ENCODE results near the gene ABL2. TPM values are rescaled to one million over a fixed set of nuclear protein-coding genes. Genes with fewer than 3 reads are reported as not detected.
"Not testable (repeated sequence)": the region's sequence is repeated elsewhere in the genome, so short reads cannot be mapped to it uniquely, and the experiment has no call there.

Gene ABL2
- total RNA-seq, 1 donor from 2014 or later = 7.4 TPM

DNA sequence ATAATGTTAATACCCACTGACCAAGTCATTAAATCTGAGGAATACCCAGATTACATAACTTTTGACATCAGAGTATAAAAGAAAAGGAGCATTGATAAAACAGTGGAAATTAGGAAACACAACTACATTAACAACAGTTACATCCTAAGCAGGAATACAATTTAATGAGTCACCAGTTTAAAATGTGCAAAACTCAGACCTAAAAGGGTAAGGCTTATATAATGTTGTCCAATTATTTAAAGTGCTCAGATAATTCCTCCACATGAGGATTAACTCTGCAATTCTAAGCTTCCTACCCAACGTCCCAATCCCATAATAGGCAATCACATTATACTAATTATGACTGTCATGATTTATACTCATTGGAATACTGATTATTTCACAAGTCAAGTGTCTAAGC is 50.5 kb downstream of the ABL2 start:
- intact Hi-C loops (cut with DNase I) = no loop called here
- no peak for DNase-seq
- ATAC-seq (ENCODE audit: poor library complexity) = no peak

DNA sequence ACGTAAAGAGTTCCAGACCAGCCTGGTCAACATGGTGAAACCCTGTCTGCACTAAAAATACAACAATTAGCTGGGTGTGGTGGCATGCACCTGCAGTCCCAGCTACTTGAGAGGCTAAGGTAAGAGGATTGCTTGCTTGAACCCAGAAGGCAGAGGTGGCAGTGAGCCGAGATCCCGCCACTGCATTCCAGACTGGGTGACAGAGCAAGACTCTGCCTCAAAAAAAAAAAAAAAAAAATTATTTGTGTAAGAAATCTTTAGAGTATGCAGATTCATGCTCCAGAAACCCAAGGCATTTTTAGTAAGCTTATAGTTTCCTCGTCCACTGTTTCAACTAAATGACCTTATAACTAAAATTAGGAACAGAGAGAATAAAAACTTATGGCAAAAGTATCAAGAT is 51.3 kb downstream of the ABL2 start:
- ATAC-seq (ENCODE audit: poor library complexity) (no peak), DNase-seq (no peak)
- intact Hi-C loops (cut with DNase I) = no loop called here

DNA sequence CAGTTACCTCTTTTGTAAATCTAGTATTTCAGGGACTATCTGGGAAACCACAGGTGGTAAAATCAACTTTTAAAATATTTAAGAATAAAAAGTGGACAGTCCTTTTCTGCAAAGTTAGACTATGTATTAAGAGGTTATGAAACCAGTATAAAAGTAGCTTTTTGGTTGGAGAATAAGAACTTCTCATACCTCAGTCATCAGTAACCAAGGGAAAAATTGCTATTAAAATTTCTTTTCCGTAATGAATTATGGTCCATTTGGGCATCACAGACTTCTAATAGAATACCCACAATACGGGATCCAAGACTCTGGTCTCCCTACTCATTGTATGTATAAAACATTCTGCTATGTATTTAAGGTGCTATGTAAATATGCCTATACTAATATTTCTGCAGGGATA is 51.9 kb downstream of the ABL2 start:
- intact Hi-C loops (cut with DNase I) = no loop called here
- DNase-seq (no peak), ATAC-seq (ENCODE audit: poor library complexity) (no peak)

DNA sequence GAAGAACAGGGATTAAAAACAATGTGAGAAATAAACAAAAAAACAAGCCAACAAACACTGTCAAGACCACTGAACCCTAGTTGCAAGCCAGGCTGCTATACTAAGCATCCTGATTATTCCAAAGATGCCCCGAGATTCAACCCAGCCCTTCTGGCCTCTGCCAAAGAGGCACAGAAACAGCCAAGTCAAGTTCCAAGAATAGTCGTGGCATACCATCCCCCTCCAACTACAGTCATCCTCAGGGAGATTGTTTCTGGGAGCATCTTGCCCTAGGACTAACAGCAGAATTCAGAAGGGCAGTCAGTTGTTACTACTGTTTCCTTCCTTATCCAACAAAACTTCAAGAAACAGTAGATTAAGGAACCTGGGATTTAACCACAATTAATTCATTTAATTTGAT is 52.3 kb downstream of the ABL2 start:
- intact Hi-C loops (cut with DNase I) = no loop called here
- DNase-seq (no peak), ATAC-seq (ENCODE audit: poor library complexity) (peak; percentile 59)

DNA sequence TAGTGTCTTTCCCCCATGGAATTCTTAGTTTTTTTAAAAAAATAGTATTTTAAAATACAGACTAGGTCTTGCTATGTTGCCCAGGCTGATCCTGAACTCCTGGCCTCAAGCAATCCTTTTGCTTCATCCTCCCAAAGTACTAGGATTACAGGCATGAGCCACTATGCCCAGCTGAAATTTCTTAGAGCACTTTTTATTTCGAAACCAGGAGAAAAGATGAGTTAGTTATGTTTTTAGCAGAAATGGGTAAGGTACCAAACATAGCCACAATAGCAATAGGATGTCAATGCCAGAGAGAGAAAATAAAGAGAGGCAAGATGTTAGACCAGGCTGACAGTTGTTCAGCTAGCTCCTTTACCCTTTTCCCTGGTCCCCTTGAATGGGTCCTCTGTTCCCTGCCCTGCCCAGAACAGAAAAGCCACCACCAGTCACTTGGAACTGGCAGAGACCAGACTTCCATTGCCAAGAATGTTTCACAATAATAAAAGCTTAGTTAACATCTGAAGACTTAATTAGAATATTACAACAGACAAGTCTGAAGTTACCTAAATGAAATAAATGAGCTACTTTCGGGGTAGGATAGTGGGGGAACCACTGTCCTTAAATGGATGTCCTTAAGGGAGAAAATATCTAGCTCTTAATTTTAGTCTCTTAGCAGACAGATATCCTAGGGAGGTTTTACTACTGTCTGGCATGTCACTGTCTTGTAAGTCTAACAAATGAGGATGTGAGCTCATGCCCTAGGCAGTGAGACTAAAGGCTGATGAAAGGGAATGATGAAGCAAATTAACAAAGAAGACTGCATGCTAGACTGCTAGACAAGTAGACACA is 54.3 kb downstream of the ABL2 start:
- ATAC-seq (ENCODE audit: poor library complexity) (peak; percentile 86), DNase-seq (no peak)
- intact Hi-C loops (cut with DNase I) = no loop called here

DNA sequence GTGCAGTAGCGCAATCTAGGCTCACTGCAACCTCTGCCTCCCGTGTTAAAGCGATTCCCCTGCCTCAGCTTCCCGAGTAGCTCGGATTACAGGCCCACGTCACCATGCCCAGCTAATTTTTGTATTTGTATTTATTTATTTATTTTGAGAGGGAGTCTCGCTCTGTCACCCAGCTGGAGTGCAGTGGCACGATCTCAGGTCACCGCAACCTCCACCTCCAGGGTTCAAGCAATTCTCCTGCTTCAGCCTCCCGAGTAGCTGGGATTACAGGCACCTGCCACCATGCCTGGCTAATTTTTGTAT is 59.1 kb downstream of the ABL2 start:
- intact Hi-C loops (cut with DNase I); DNase-seq: not testable (repeated sequence)

DNA sequence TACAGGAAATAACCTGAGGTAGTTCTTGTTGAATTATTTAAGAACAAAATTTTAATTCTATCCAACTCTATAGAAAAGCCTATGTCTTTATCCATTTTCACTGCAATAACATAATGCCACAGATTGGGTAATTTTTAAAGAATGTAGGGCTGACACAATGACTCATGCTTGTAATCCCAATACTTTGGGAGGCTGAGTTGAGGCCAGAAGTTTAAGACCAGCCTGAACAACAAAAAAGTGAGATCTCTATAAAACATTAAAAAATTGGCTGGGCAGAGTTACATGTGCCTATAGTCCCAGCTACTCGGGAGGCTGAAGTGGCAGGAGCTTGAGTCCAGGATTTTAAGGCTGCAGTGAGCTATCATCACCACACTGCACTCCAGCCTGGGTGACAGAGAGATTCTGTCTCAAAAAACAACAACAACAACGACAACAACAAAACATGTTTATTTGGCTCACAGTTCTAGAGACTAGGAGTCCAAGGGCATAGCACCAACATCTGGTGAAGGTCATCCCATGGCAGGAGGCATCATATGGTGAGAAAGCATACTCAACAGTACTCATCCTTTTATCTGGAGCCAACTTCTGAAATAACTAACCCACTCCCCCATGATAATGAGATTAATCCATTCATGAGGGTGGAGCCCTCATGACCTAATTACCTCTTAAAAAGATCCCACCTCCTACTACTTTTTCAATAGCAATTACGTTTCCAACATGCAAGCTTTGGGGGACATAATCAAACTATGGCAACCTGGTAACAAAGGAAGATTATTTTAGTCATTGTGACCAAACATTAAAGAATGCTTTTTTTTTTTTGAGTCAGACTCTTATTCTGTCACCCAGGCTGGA is 59.6 kb downstream of the ABL2 start:
- ATAC-seq (ENCODE audit: poor library complexity) (peak; percentile 44), DNase-seq (no peak)
- intact Hi-C loops (cut with DNase I) = no loop called here

More for the DNA sequence above, 59.1 kb downstream of the ABL2 start:
- ATAC-seq (ENCODE audit: poor library complexity) = not testable (repeated sequence)

DNA sequence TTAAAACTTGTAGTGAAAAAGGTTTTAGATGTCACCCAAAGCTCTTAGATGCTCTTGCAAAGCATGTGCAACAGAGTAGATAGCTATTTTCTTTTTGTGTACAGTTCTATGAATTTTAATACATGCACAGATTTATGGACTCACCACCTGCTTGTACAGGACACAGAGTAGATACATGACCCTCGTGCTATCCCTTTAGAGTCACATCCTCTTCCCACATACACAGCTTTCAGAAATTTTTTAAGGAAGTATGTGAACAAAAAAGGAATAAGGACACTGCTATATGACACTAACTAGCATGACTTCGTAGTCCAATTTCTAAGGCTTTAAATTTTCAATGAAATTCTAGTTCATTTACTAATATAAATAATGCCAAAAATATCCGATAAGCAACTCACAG is 60.9 kb downstream of the ABL2 start:
- intact Hi-C loops (cut with DNase I) = no loop called here
- ATAC-seq (ENCODE audit: poor library complexity) = no peak
- DNase-seq = no peak

DNA sequence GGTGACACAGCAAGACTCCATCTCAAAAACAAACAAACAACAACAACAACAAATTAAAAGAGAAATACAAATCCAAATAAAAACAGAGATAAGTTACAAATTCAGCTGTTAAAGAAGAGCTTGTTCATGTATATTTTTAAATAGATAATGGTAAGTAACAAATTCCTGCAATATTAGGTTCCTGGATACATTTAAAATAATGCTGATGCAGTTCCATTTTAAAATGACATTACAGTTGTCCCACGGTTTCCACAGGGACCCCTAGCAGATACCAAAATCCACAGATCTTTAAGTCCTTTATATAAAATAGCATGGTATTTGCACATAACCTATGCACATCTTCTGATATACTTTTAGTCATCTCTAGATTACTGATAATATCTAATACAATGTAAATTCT is 61.5 kb downstream of the ABL2 start:
- DNase-seq = no peak
- intact Hi-C loops (cut with DNase I) = no loop called here
- no peak for ATAC-seq (ENCODE audit: poor library complexity)

DNA sequence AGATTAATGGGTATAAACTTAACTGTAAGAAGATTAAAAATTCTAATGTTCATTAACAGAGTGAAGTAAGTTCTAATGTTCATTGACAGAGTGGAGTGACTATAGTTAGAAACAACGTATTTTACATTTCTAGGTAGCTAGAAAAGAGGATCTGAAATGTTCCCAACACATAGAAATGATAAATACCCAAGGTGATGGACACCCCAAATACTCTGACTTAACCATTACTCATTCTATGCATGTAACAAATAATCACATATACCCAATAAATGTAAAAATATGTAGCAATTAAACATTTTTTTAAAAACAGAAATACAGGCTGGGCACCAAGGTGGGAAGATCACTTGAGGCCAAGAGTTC is 62.1 kb downstream of the ABL2 start:
- intact Hi-C loops (cut with DNase I) = no loop called here
- DNase-seq (no peak), ATAC-seq (ENCODE audit: poor library complexity) (no peak)

DNA sequence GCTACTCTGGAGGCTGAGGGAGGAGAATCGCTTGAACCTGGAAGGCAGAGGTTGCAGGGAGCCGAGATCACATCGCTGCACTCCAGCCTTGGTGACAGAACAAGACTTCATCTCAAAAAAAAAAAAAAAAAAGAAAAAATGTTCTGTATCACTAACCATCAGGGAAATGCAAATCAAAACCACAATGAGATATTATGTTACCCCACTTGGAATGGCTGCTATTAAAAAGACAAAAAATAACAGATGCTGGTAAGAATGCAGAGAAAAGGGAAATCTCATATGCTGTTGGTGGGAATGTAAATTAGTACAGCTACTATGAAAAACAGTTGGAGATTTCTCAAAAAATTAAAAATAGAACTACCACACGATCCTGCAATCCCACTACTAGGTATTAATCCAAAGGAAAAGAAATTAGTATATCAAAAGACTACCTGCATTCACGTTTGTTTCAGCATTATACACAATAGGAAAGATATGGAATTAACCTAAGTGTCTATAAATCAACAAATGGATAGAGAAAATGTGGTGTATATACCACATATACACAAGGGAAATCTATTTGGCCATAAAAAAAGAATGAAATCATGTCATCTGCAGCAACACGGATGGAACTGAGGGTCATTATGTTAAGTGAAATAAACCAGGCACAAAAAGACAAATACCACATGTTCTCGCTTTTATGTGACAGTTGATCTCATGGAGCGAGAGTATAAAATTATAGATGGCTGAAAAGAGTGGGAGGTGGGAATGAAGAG is 62.6 kb downstream of the ABL2 start:
- intact Hi-C loops (cut with DNase I) = no loop called here
- no peak for DNase-seq
- peak; percentile 29 for ATAC-seq (ENCODE audit: poor library complexity)

DNA sequence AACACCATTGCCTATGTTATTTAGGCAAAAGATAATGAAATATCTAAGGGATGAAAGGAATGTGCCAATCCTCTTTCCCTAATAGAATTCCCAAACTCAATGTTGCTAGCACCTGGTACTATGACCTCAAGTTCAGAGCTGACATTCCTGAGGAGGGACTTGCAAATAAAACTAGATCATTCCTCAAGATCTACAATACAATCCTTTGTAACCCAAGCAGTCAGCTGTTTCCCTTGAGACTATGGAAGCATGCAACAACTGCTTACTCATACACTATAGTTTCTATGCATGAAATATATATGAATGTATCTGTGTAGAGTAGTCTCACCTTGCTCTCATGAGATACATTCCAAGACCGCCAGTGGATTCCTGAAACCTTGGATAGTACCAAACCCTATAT is 65.0 kb downstream of the ABL2 start:
- intact Hi-C loops (cut with DNase I) = no loop called here
- DNase-seq (no peak), ATAC-seq (ENCODE audit: poor library complexity) (no peak)

DNA sequence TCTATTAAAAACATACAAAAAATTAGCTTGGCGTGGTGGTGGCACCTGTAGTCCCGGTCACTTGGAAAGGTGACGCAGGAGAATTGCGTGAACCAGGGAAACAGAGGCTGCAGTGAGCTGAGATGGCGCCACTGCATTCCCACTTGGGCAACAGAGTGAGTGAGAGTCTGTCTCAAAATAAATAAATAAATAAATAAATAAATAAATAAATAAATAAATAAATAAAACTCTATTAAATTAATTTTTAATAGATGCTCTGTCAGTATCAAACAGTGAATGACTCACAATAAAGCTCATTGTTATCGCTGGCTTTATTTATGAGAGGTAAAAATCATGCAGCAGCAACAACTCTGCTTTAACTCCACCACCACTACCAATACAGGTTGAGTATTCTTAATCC is 72.8 kb downstream of the ABL2 start:
- DNase-seq (no peak), ATAC-seq (ENCODE audit: poor library complexity) (no peak)
- intact Hi-C loops (cut with DNase I) = no loop called here

DNA sequence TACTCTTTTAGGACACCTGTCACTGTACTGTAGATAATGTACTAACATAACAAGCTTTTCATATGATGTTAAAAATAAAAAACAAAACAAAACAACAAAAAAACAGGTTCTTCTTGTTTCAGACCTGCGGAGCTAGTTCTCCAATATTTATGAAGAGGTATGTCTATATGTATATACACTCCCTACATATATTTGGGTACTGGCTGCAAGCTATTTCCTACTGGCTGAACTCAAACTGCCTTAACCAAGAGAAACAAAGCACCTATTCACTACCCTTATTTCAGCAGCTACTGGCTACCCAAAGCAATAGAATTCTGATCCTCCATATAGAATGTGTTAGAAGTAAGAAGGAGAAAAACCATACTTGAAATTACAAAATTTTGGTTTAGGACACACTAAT is 73.5 kb downstream of the ABL2 start:
- no peak for ATAC-seq (ENCODE audit: poor library complexity)
- no peak for DNase-seq
- intact Hi-C loops (cut with DNase I) = no loop called here

DNA sequence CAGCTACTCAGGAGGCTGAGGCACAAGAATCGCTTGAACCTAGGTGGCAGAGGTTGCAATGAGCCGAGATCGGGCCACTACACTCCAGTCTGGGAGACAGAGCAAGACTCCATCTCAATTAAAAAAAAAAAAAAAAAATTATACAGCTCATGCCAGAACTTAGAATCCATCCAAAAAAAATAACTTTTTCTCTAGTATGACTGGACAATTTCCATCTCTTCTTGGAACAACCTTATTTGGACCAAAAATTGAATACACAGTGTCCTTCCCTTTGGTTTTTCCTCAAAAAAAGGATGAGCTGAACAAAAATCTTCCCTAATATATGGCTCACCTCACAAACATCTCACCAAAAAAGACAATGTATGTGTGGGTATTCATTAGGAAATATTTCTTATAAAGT is 73.9 kb downstream of the ABL2 start:
- ATAC-seq (ENCODE audit: poor library complexity) = peak; percentile 54
- intact Hi-C loops (cut with DNase I) = no loop called here
- no peak for DNase-seq

DNA sequence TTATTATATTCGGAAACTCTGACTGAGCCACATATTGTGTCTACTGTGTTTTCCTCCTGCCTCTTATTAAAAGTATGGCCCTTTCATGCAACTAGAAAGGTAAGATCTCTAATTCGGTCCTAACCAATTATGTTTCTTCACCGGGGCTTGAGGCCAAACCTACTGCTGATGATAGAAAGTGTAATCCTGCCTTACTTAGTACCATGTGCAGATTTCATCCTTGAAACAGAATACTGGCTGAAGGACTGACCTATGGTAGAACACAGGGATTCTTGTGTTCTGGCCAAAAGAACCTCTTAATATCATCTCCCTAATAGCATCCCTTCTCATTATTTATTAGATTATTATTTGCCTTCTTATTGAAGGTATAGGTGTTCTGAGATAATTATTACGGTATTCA is 75.0 kb downstream of the ABL2 start:
- intact Hi-C loops (cut with DNase I) = no loop called here
- ATAC-seq (ENCODE audit: poor library complexity) (no peak), DNase-seq (no peak)

DNA sequence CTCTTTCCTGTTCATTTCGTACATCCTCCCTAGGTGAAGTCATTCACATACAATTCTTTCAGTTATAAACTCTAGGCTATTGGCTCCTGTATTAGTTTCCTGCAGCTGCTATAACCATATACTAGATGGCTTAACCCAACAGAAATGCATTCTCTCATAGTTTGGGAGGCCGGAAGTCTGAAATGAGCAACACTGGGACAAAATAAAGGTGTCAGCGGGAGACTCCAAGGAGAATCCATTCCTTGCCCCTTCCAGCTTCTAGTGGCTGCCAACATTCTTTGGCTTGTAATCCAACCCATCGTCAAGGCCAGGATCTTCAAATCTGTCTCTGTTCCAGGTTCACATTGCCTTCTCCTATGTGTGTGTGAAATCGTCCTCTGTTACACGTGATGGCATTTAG is 76.3 kb downstream of the ABL2 start:
- DNase-seq (no peak), ATAC-seq (ENCODE audit: poor library complexity) (peak; percentile 51)
- intact Hi-C loops (cut with DNase I) = no loop called here

DNA sequence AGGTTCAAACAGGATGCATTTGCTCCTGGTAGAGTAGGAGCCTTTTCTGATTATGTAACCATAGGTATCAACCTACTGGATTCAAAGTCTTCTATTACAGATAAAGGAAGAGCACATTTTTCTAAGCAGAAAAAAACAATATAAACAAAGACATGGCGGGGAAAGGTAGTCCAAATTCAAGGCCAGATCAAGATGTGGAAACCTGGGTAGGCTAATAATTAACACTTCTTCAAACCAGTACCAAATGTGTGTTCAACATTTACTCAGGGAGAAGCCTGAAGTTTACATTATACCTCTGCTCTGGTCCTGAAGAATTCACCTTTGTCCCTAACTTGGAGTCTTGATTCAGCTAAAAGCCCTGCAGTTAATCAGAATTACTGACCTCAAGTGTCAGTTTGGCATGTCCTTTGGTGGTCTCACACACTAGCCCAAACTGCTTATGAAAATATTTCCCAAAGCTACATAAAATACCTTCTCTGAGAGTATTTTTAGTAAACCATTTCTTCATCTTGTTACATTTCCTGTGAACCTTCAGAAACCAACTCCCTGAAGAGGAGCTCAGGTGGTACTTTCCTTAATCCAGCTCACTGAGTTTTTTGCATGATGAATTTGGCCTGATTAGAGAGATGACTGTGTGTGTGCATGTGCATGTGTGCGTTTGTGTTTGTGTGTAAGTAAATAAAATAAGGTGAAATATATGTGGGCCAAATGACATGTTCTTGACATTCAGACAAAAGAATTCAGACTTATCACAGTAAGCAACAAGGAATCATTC is 77.4 kb downstream of the ABL2 start:
- ATAC-seq (ENCODE audit: poor library complexity) (no peak), DNase-seq (no peak)
- intact Hi-C loops (cut with DNase I) = no loop called here

DNA sequence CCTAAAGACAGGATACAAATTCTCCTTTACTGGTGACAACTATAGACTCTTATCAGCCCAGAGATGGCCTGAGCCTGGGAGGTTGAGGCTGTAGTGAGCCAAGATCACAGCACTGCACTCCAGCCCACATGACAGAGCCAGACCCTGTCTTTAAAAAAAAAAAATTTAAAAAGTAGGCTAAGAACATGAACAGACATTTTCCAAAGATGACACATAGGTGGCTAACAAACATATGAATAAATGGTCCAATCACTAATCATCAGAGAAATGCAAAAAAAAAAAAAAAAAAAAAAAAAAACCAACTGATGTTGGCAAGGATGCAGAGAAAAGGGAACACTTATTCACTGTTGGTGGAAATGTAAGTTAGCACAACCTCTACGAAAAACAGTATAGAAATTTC is 82.6 kb downstream of the ABL2 start:
- ATAC-seq (ENCODE audit: poor library complexity) (no peak), DNase-seq (no peak)
- intact Hi-C loops (cut with DNase I) = no loop called here

Data from Right ventricle myocardium superior (tissue), 1 donor.